ENCODE measurements around the gene PIP5K1A. TPM values are rescaled to one million over a fixed set of nuclear protein-coding genes. Genes with fewer than 3 reads are reported as not detected.
A peak's percentile ranks its signal among the peaks of the same experiment; 100 is the strongest.

Gene PIP5K1A
- total RNA-seq, 2 experiments from 2014 or later, result 41.7 to 44.7 TPM

- Mint-ChIP-seq H3K4me3 (no peak overlapping the region), H3K27me3 (no peaks in the 10 kb centered on the region), H3K36me3 (ENCODE audit: low read depth) (peaks cover 37% of the 10 kb centered on the region), H3K27ac (peak overlapping the region; percentile 4), H3K9me3 (no peaks in the 10 kb centered on the region), H3K4me1 (ENCODE audit: low read depth) (peaks cover 13% of the 10 kb centered on the region)
- no peaks in the 10 kb centered on the region for H3K27me3 ChIP-seq (ENCODE audit: control insufficient read depth in 1 of 2, insufficient read depth in 2 of 2, low read length in 2 of 2)
- H3K27ac ChIP-seq (ENCODE audit: low read depth in 1 of 2, low read length in 2 of 2), result no peak overlapping the region
- H3K4me3 ChIP-seq (ENCODE audit: low read length), result no peak overlapping the region
- intact Hi-C loops (cut with DNase I, micrococcal nuclease), result no loop called here
- no peaks in the 10 kb centered on the region for H3K9me3 ChIP-seq (ENCODE audit: control insufficient read depth in 1 of 2, insufficient read depth in 1 of 2, low read length in 2 of 2)
- peaks cover 10% of the 10 kb centered on the region for H3K36me3 ChIP-seq (ENCODE audit: insufficient read depth, low read length)
- no peak for TF ChIP-seq CTCF (IDR thresholded peaks at IDR 0.05)
- no peaks in the 10 kb centered on the region for H3K4me1 ChIP-seq (ENCODE audit: insufficient read depth, low read length)
- no peak for DNase-seq
- ChIA-PET POLR2A (no interaction called here), CTCF (no interaction called here)
- no peak for ATAC-seq (ENCODE audit: poor library complexity)
Measured at GRCh38 chr1:151221616-151222015, 23.3 kb downstream of the PIP5K1A start.

GRCh38 chr1:151222130-151222529 lies 23.8 kb downstream of the PIP5K1A start:
- Mint-ChIP-seq H3K4me3 (no peak overlapping the region), H3K27me3 (no peaks in the 10 kb centered on the region), H3K9me3 (no peaks in the 10 kb centered on the region), H3K4me1 (ENCODE audit: low read depth) (peaks cover 10% of the 10 kb centered on the region), H3K27ac (no peak overlapping the region), H3K36me3 (ENCODE audit: low read depth) (peaks cover 39% of the 10 kb centered on the region)
- no peak for TF ChIP-seq CTCF (IDR thresholded peaks at IDR 0.05)
- ChIA-PET CTCF (no interaction called here), POLR2A (interaction anchor here (1.1 kb wide), 1 partner anchor 33 kb away, joined by 3 read pairs; the partner anchor contains the start of gene PSMD4)
- no peaks in the 10 kb centered on the region for H3K27me3 ChIP-seq (ENCODE audit: control insufficient read depth in 1 of 2, insufficient read depth in 2 of 2, low read length in 2 of 2)
- no peak overlapping the region for H3K27ac ChIP-seq (ENCODE audit: low read depth in 1 of 2, low read length in 2 of 2)
- no peak for DNase-seq
- intact Hi-C loops (cut with DNase I, micrococcal nuclease), result no loop called here
- peaks cover 13% of the 10 kb centered on the region for H3K36me3 ChIP-seq (ENCODE audit: insufficient read depth, low read length)
- H3K4me3 ChIP-seq (ENCODE audit: low read length), result no peak overlapping the region
- H3K9me3 ChIP-seq (ENCODE audit: control insufficient read depth in 1 of 2, insufficient read depth in 1 of 2, low read length in 2 of 2), result no peaks in the 10 kb centered on the region
- no peak for ATAC-seq (ENCODE audit: poor library complexity)
- H3K4me1 ChIP-seq (ENCODE audit: insufficient read depth, low read length), result no peaks in the 10 kb centered on the region

GRCh38 chr1:151235235-151235634 lies 36.9 kb downstream of the PIP5K1A start:
- no peaks in the 10 kb centered on the region for H3K9me3 ChIP-seq (ENCODE audit: control insufficient read depth in 1 of 2, insufficient read depth in 1 of 2, low read length in 2 of 2)
- H3K27me3 Mint-ChIP-seq, result no peaks in the 10 kb centered on the region
- no peaks in the 10 kb centered on the region for H3K4me1 Mint-ChIP-seq (ENCODE audit: low read depth)
- no peak overlapping the region for H3K4me3 ChIP-seq (ENCODE audit: low read length)
- no peaks in the 10 kb centered on the region for H3K27me3 ChIP-seq (ENCODE audit: control insufficient read depth in 1 of 2, insufficient read depth in 2 of 2, low read length in 2 of 2)
- H3K9me3 Mint-ChIP-seq, result no peaks in the 10 kb centered on the region
- peaks cover 89% of the 10 kb centered on the region for H3K36me3 ChIP-seq (ENCODE audit: insufficient read depth, low read length)
- POLR2A ChIA-PET, result no interaction called here
- no peak for TF ChIP-seq CTCF (IDR thresholded peaks at IDR 0.05)
- no peak for DNase-seq
- no peak overlapping the region for H3K4me3 Mint-ChIP-seq
- ATAC-seq (ENCODE audit: poor library complexity), result no peak
- H3K27ac Mint-ChIP-seq, result no peak overlapping the region
- no peak overlapping the region for H3K27ac ChIP-seq (ENCODE audit: low read depth in 1 of 2, low read length in 2 of 2)
- CTCF ChIA-PET, result no interaction called here
- intact Hi-C loops (cut with DNase I, micrococcal nuclease), result loop anchor here in 1 of 2 experiments (5.0 kb wide), 1 partner anchor 213 kb away; no protein-coding TSS in a partner anchor
- peaks cover 92% of the 10 kb centered on the region for H3K36me3 Mint-ChIP-seq (ENCODE audit: low read depth)
- H3K4me1 ChIP-seq (ENCODE audit: insufficient read depth, low read length), result no peaks in the 10 kb centered on the region

Data from CD4-positive, alpha-beta T cell (primary cell).